HepG2 (cell line): Measurements from ENCODE around the gene DEFB128.

Experiments used
- CBFB ChIP-seq: sonication (generic); formaldehyde crosslinking; IDR thresholded peaks from 2 replicates; pipeline ENCODE4 v1.4.0; 2020; ENCODE audit warnings: missing genetic modification reagents
- TAF15 ChIP-seq: fragments of 200-400 bp; formaldehyde crosslinking; IDR thresholded peaks from one replicate; pipeline ENCODE4 v1.6.1; 2018; ENCODE audit warnings: mild to moderate bottlenecking, low read depth, low read length; ENCODE audit not compliant: poor library complexity, severe bottlenecking
- TCF7 ChIP-seq: sonication (generic); IDR thresholded peaks from 2 replicates; pipeline ENCODE4 v1.6.1; 2016; ENCODE audit warnings: antibody characterized with exemption, low read depth
- TOE1 ChIP-seq: sonication (generic); formaldehyde crosslinking; IDR thresholded peaks from 2 replicates; pipeline ENCODE4 v1.4.0; 2020; ENCODE audit warnings: mild to moderate bottlenecking, missing genetic modification reagents
- TF ChIP-seq, protein P1 (sequence below): sonication (generic); formaldehyde crosslinking; IDR thresholded peaks from 2 replicates; pipeline ENCODE4 v1.5.0; 2020; ENCODE audit warnings: mild to moderate bottlenecking, missing genetic modification reagents, moderate library complexity

DNA sequence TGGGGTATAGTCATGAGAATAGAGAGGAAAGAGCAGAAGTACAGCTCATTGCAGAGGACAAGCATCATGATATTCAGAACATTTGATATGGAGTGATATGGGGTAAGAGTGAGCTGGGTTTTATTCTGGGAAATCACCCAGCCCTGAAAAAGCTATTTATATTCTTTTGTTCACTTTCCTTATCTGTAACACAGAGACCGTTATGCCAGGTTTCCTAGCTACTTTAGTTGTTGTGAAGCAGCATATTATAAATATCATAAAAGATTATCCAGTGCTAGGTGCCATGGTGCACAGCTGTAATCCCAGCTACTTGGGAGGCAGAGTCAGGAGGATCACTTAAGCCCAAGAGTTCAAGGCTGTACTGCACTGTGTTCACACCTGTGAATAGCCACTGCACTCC, 27.8 kb upstream of the DEFB128 start:
- TF ChIP-seq CBFB (no peak), TOE1 (CRISPR knock-in tag) (no peak), TCF7 (no peak), TAF15 (no peak)
- TF ChIP-seq, protein P1, sequence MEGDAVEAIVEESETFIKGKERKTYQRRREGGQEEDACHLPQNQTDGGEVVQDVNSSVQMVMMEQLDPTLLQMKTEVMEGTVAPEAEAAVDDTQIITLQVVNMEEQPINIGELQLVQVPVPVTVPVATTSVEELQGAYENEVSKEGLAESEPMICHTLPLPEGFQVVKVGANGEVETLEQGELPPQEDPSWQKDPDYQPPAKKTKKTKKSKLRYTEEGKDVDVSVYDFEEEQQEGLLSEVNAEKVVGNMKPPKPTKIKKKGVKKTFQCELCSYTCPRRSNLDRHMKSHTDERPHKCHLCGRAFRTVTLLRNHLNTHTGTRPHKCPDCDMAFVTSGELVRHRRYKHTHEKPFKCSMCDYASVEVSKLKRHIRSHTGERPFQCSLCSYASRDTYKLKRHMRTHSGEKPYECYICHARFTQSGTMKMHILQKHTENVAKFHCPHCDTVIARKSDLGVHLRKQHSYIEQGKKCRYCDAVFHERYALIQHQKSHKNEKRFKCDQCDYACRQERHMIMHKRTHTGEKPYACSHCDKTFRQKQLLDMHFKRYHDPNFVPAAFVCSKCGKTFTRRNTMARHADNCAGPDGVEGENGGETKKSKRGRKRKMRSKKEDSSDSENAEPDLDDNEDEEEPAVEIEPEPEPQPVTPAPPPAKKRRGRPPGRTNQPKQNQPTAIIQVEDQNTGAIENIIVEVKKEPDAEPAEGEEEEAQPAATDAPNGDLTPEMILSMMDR (CRISPR knock-in tag): no peak
